Measurements from ENCODE around the gene CYB5D1. TPM values are rescaled to one million over a fixed set of nuclear protein-coding genes. Genes with fewer than 3 reads are reported as not detected.

Gene CYB5D1
- total RNA-seq, 4 donors from 2014 or later: 9.0 to 33.5 (median 9.3) TPM

GRCh38 chr17:7841396-7841914, 16.3 kb upstream of the CYB5D1 start:
- DNase-seq (ENCODE audit: low spot score) (peak; percentile 88), ATAC-seq (ENCODE audit: low FRiP score) (peak; percentile 49)
- TF ChIP-seq CTCF (IDR thresholded peaks at IDR 0.05): no peak

GRCh38 chr17:7841915-7842379, 15.9 kb upstream of the CYB5D1 start:
- TF ChIP-seq CTCF (IDR thresholded peaks at IDR 0.05): no peak
- DNase-seq (ENCODE audit: low spot score): peak; percentile 83
- peak; percentile 55 for ATAC-seq (ENCODE audit: low FRiP score)

GRCh38 chr17:7842380-7843256, 15.2 kb upstream of the CYB5D1 start:
- peak in 1 of 3 donors; percentile 11 for TF ChIP-seq CTCF (IDR thresholded peaks at IDR 0.05)
- ATAC-seq (ENCODE audit: low FRiP score) (peak; percentile 64), DNase-seq (ENCODE audit: low spot score) (peak; percentile 91)

GRCh38 chr17:7843257-7843535, 14.6 kb upstream of the CYB5D1 start:
- ATAC-seq (ENCODE audit: low FRiP score) (no peak), DNase-seq (ENCODE audit: low spot score) (no peak)
- no peak for TF ChIP-seq CTCF (IDR thresholded peaks at IDR 0.05)

GRCh38 chr17:7843536-7844291, 14.1 kb upstream of the CYB5D1 start:
- DNase-seq (ENCODE audit: low spot score) (peak; percentile 80), ATAC-seq (ENCODE audit: low FRiP score) (peak; percentile 7)
- TF ChIP-seq CTCF (IDR thresholded peaks at IDR 0.05): no peak

GRCh38 chr17:7844292-7845154, 13.3 kb upstream of the CYB5D1 start:
- DNase-seq (ENCODE audit: low spot score) (no peak), ATAC-seq (ENCODE audit: low FRiP score) (peak; percentile 22)
- no peak for TF ChIP-seq CTCF (IDR thresholded peaks at IDR 0.05)
